Measurements from ENCODE around the gene PACRG. TPM values are rescaled to one million over a fixed set of nuclear protein-coding genes. Genes with fewer than 3 reads are reported as not detected.

Gene PACRG
- total and polyA plus RNA-seq, 2 of the 8 experiments (the other 6 are each of a cell fraction or from before 2014, with no cell fraction given), result 0.44 to 0.54 TPM

- no peak overlapping the region for H2BK120ac ChIP-seq (replicated peaks; ENCODE audit: low read depth, low read length)
- H4K91ac ChIP-seq (replicated peaks; ENCODE audit: insufficient read length, low read length), result no peak overlapping the region
- no peak overlapping the region for H3K18ac ChIP-seq (ENCODE audit: extremely low read depth, low read length)
- no peaks in the 10 kb centered on the region for H3K36me3 ChIP-seq (ENCODE audit: control insufficient read depth in 2 of 4, insufficient read depth in 4 of 4, low read length in 3 of 4)
- H3K4ac ChIP-seq (replicated peaks; ENCODE audit: insufficient read length, low read depth, low read length), result no peak overlapping the region
- H3K4me3 ChIP-seq (ENCODE audit: extremely low read depth in 1 of 4, insufficient read depth in 2 of 4, low read depth in 3 of 4, low read length in 4 of 4), result no peak overlapping the region
- no peaks in the 10 kb centered on the region for H3K23me2 ChIP-seq (ENCODE audit: low read depth, low read length)
- no peak overlapping the region for H2BK5ac ChIP-seq (ENCODE audit: low read depth, low read length)
- H3K23ac ChIP-seq (ENCODE audit: insufficient read length), result no peak overlapping the region
- no peak overlapping the region for H3K14ac ChIP-seq (ENCODE audit: insufficient read length)
- H4K8ac ChIP-seq (ENCODE audit: extremely low read depth, insufficient read depth, low read length), result no peak overlapping the region
- CTCF ChIA-PET (ENCODE audit: partially characterized antibody), result interaction anchor here (0.9 to 2.1 kb wide), 2 partner anchors 24 to 31 kb away, joined by 4 to 5 read pairs; no protein-coding TSS in a partner anchor
- DNase-seq (ENCODE audit: low read depth in 1 of 2, low spot score in 2 of 2) (no peak), FAIRE-seq (no peak)
- POLR2A ChIA-PET (ENCODE audit: partially characterized antibody), result no interaction called here
- H3K4me2 ChIP-seq (ENCODE audit: insufficient read depth in 1 of 2, low read depth in 2 of 2, low read length in 2 of 2), result no peak overlapping the region
- H4K5ac ChIP-seq (ENCODE audit: insufficient read length, low read depth, low read length), result no peak overlapping the region
- H3K79me2 ChIP-seq (ENCODE audit: control insufficient read depth in 1 of 2, insufficient read depth in 2 of 2, low read length in 2 of 2), result no peaks in the 10 kb centered on the region
- H3K4me1 ChIP-seq (replicated peaks in 1 of 4; ENCODE audit: control insufficient read depth in 3 of 4, insufficient read depth in 4 of 4, low read length in 3 of 4), result no peaks in the 10 kb centered on the region; a peak in 1 of 7 replicates
- no peaks in the 10 kb centered on the region for H3K27me3 ChIP-seq (replicated peaks in 1 of 4; ENCODE audit: control insufficient read depth in 3 of 4, extremely low read depth in 1 of 4, insufficient read depth in 3 of 4, low read length in 3 of 4)
- H2BK20ac ChIP-seq (ENCODE audit: low read length), result no peak overlapping the region
- no peaks in the 10 kb centered on the region for H3K9me3 ChIP-seq (ENCODE audit: insufficient read depth in 2 of 2, low read depth in 1 of 2, low read length in 1 of 2)
- no peak overlapping the region for H2BK12ac ChIP-seq (ENCODE audit: low read depth, low read length)
- H3K79me1 ChIP-seq (ENCODE audit: low read depth, low read length), result no peaks in the 10 kb centered on the region
- no peak overlapping the region; the same call in 1 of the 2 replicates for H2AFZ ChIP-seq (ENCODE audit: low read length)
- no peak overlapping the region for H3K9ac ChIP-seq (replicated peaks in 1 of 4; ENCODE audit: extremely low read depth in 1 of 4, low read depth in 3 of 4, low read length in 3 of 4)
- no peaks in the 10 kb centered on the region for H4K20me1 ChIP-seq (replicated peaks in 1 of 2; ENCODE audit: control insufficient read depth in 1 of 2, insufficient read depth in 2 of 2, low read length in 2 of 2)
- H3K27ac ChIP-seq (ENCODE audit: low read depth, low read length), result no peak overlapping the region
- H3K56ac ChIP-seq (replicated peaks; ENCODE audit: insufficient read length, low read depth, low read length), result no peak overlapping the region
- H2AK5ac ChIP-seq (ENCODE audit: low read depth, low read length), result no peak overlapping the region
- 83% methylated on average over 6 of the region's 6 CpGs; no CpG with 5 or more reads in 1 of the 2 experiments for WGBS, 2 experiments (ENCODE audit: extremely low coverage in 1 of 2, insufficient coverage in 1 of 2, insufficient read length in 1 of 2, insufficient replicate concordance in 2 of 2, low coverage in 1 of 2, low lambda C conversion rate in 2 of 2, missing lambda C conversion rate in 1 of 2)
- no peak overlapping the region for H2BK15ac ChIP-seq (ENCODE audit: low read length)
- TF ChIP-seq, protein P1, sequence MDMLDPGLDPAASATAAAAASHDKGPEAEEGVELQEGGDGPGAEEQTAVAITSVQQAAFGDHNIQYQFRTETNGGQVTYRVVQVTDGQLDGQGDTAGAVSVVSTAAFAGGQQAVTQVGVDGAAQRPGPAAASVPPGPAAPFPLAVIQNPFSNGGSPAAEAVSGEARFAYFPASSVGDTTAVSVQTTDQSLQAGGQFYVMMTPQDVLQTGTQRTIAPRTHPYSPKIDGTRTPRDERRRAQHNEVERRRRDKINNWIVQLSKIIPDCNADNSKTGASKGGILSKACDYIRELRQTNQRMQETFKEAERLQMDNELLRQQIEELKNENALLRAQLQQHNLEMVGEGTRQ (IDR thresholded peaks at IDR 0.05; ENCODE audit: low read length), result no peak
These were observed 423.4 kb downstream of the PACRG start for GRCh38 chr6:163151212-163151611.
